RWPE2 (cell line): ENCODE measurements around the gene ZDHHC17.
"Not testable (repeated sequence)": the region's sequence is repeated elsewhere in the genome, so short reads cannot be mapped to it uniquely, and the experiment has no call there.

ENCODE experiments used
- ATAC-seq: fragments of 200-7000 bp; cut with Tn5 transposase; 3 replicates; pipeline ENCODE4 v1.9.1; 2021; ENCODE audit warnings: low read depth
- DNase-seq: peaks from one replicate; pipeline ENCODE4 v3.0.0-alpha.2; 2020; ENCODE audit warnings: low spot score
- H3K27ac ChIP-seq: fragments of 450-650 bp; 2 replicates; pipeline ENCODE4 v1.5.1; 2017; ENCODE audit warnings: mild to moderate bottlenecking; ENCODE audit not compliant: poor library complexity, severe bottlenecking
- H3K27me3 ChIP-seq: fragments of 250-450 bp; sonication (Bioruptor Pico); 2 replicates; pipeline ENCODE4 v1.5.1; 2021; ENCODE audit warnings: mild to moderate bottlenecking, moderate library complexity; ENCODE audit not compliant: insufficient read depth, poor library complexity, severe bottlenecking
- H3K36me3 ChIP-seq: fragments of 250-450 bp; sonication (Bioruptor Pico); 2 replicates; pipeline ENCODE4 v1.5.1; 2020; ENCODE audit warnings: low read depth, mild to moderate bottlenecking, moderate library complexity
- H3K4me1 ChIP-seq: fragments of 250-450 bp; sonication (Bioruptor Pico); 2 replicates; pipeline ENCODE4 v1.5.1; 2021; ENCODE audit warnings: mild to moderate bottlenecking, moderate library complexity; ENCODE audit not compliant: insufficient read depth, poor library complexity, severe bottlenecking
- H3K4me3 ChIP-seq: fragments of 250-450 bp; sonication (Bioruptor Pico); 2 replicates; pipeline ENCODE4 v1.5.1; 2021; ENCODE audit warnings: mild to moderate bottlenecking, moderate library complexity; ENCODE audit not compliant: severe bottlenecking
- H3K9me3 ChIP-seq: fragments of 250-450 bp; sonication (Bioruptor Pico); 2 replicates; pipeline ENCODE4 v1.5.1; 2021; ENCODE audit warnings: mild to moderate bottlenecking, moderate library complexity; ENCODE audit not compliant: severe bottlenecking
- CTCF ChIP-seq: fragments of 450-650 bp; IDR thresholded peaks from one replicate; pipeline ENCODE4 v1.5.1; 2017; ENCODE audit warnings: mild to moderate bottlenecking, moderate library complexity; ENCODE audit not compliant: poor library complexity, severe bottlenecking

The ZDHHC17 gene

GRCh38 chr12:76765598-76765997, 1.7 kb downstream of the ZDHHC17 start:
- Histone ChIP-seq H3K9me3 (no peaks in the 10 kb centered on the region), H3K4me1 (peaks cover 9% of the 10 kb centered on the region), H3K27me3 (no peaks in the 10 kb centered on the region), H3K4me3 (peak overlapping the region; percentile 66), H3K36me3 (no peaks in the 10 kb centered on the region), H3K27ac (peak overlapping the region; percentile 64)
- no peak for ATAC-seq
- no peak for DNase-seq
- TF ChIP-seq CTCF: no peak

GRCh38 chr12:76766161-76766560, 2.2 kb downstream of the ZDHHC17 start:
- no peaks in the 10 kb centered on the region for H3K27me3 ChIP-seq
- H3K4me3 ChIP-seq: no peak overlapping the region
- H3K4me1 ChIP-seq: peaks cover 9% of the 10 kb centered on the region
- ATAC-seq: no peak
- no peak overlapping the region for H3K27ac ChIP-seq
- no peak for DNase-seq
- no peak for TF ChIP-seq CTCF
- no peaks in the 10 kb centered on the region for H3K36me3 ChIP-seq
- no peaks in the 10 kb centered on the region for H3K9me3 ChIP-seq

- ATAC-seq (no peak), DNase-seq (no peak)
- no peaks in the 10 kb centered on the region for H3K9me3 ChIP-seq
- no peaks in the 10 kb centered on the region for H3K27me3 ChIP-seq
- peaks cover 9% of the 10 kb centered on the region for H3K4me1 ChIP-seq
- no peaks in the 10 kb centered on the region for H3K36me3 ChIP-seq
- H3K27ac ChIP-seq: no peak overlapping the region
- H3K4me3 ChIP-seq: no peak overlapping the region
- TF ChIP-seq CTCF: no peak
These were observed 4.7 kb downstream of the ZDHHC17 start for GRCh38 chr12:76768576-76768975.

GRCh38 chr12:76777765-76778216, 13.9 kb downstream of the ZDHHC17 start:
- Histone ChIP-seq H3K4me3 (no peak overlapping the region), H3K27ac (no peak overlapping the region), H3K4me1 (no peaks in the 10 kb centered on the region), H3K27me3 (no peaks in the 10 kb centered on the region), H3K9me3 (no peaks in the 10 kb centered on the region), H3K36me3 (no peaks in the 10 kb centered on the region)
- no peak for TF ChIP-seq CTCF
- DNase-seq: no peak
- no peak for ATAC-seq

GRCh38 chr12:76778364-76778763, 14.4 kb downstream of the ZDHHC17 start:
- Histone ChIP-seq H3K27ac (no peak overlapping the region), H3K4me3 (no peak overlapping the region), H3K36me3 (no peaks in the 10 kb centered on the region), H3K27me3 (no peaks in the 10 kb centered on the region), H3K4me1 (peaks cover under 1% of the 10 kb centered on the region), H3K9me3 (no peaks in the 10 kb centered on the region)
- no peak for DNase-seq
- TF ChIP-seq CTCF: no peak
- no peak for ATAC-seq

- H3K4me1 ChIP-seq, H3K27me3 ChIP-seq, H3K36me3 ChIP-seq, ATAC-seq, H3K4me3 ChIP-seq, H3K9me3 ChIP-seq, H3K27ac ChIP-seq, DNase-seq: not testable (repeated sequence)
These were observed 15.4 kb downstream of the ZDHHC17 start for GRCh38 chr12:76779310-76779709.
